Loucy (cell line): Measurements from ENCODE around the gene KIAA0232.
"Not testable (repeated sequence)": the region's sequence is repeated elsewhere in the genome, so short reads cannot be mapped to it uniquely, and the experiment has no call there.

Source experiments
- H2AFZ ChIP-seq: fragments of 200-600 bp; sonication (generic); 2 replicates; pipeline ENCODE4 v1.6.0; 2016; ENCODE audit warnings: antibody characterized with exemption, mild to moderate bottlenecking, low read length, moderate library complexity
- H3F3A ChIP-seq: fragments of 200-600 bp; 2 replicates; pipeline ENCODE4 v1.6.0; 2016; ENCODE audit warnings: antibody characterized with exemption, low read depth, mild to moderate bottlenecking
- H3K27me3 ChIP-seq: fragments of 200-600 bp; sonication (generic); 2 replicates; pipeline ENCODE4 v1.6.1; 2014; ENCODE audit warnings: low read length, mild to moderate bottlenecking; ENCODE audit not compliant: insufficient read depth, poor library complexity, severe bottlenecking
- H3K36me3 ChIP-seq: fragments of 200-600 bp; sonication (generic); 2 replicates; pipeline ENCODE4 v1.6.1; 2016; ENCODE audit warnings: low read length; ENCODE audit not compliant: insufficient read depth
- H3K4me1 ChIP-seq: fragments of 200-600 bp; sonication (generic); 2 replicates; pipeline ENCODE4 v1.5.1; 2014; ENCODE audit warnings: low read length, mild to moderate bottlenecking; ENCODE audit not compliant: insufficient read depth, poor library complexity, severe bottlenecking
- H3K4me2 ChIP-seq: fragments of 200-600 bp; sonication (generic); 2 replicates; pipeline ENCODE4 v1.6.0; 2014; ENCODE audit warnings: antibody characterized with exemption, low read length, low read depth, mild to moderate bottlenecking; ENCODE audit not compliant: poor library complexity, severe bottlenecking
- H3K4me3 ChIP-seq: fragments of 200-600 bp; sonication (generic); 2 replicates; pipeline ENCODE4 v1.5.1; 2014; ENCODE audit warnings: low read length, mild to moderate bottlenecking, mixed read lengths; ENCODE audit not compliant: poor library complexity, severe bottlenecking
- H3K79me2 ChIP-seq: fragments of 200-600 bp; sonication (generic); 2 replicates; pipeline ENCODE4 v1.6.1; 2014; ENCODE audit warnings: low read length; ENCODE audit not compliant: insufficient read depth
- H3K9ac ChIP-seq: fragments of 200-600 bp; sonication (generic); 2 replicates; pipeline ENCODE4 v1.6.0; 2014; ENCODE audit warnings: mild to moderate bottlenecking, low read depth, low read length, moderate library complexity; ENCODE audit not compliant: poor library complexity, severe bottlenecking
- H3K9me2 ChIP-seq: fragments of 200-600 bp; sonication (generic); replicated peaks from 2 replicates; pipeline ENCODE4 v1.6.1; 2016; ENCODE audit warnings: low read depth, low read length, mixed read lengths
- H3K9me3 ChIP-seq: fragments of 200-600 bp; sonication (generic); 2 replicates; pipeline ENCODE4 v1.6.1; 2014; ENCODE audit warnings: mild to moderate bottlenecking, antibody characterized with exemption, low read length, low read depth; ENCODE audit not compliant: insufficient read depth
- H4K20me1 ChIP-seq: fragments of 200-600 bp; sonication (generic); 2 replicates; pipeline ENCODE4 v1.6.0; 2014; ENCODE audit warnings: antibody characterized with exemption, low read length, mild to moderate bottlenecking; ENCODE audit not compliant: insufficient read depth, poor library complexity, severe bottlenecking
- CTCF ChIP-seq: fragments of 200-600 bp; sonication (generic); conservative IDR thresholded peaks from 2 replicates; pipeline ENCODE4 v1.5.1; 2014; ENCODE audit warnings: mild to moderate bottlenecking, antibody characterized with exemption, low read length
- EZH2phosphoT487 ChIP-seq: fragments of 200-600 bp; IDR thresholded peaks from 2 replicates; pipeline ENCODE4 v1.6.1; 2018; ENCODE audit warnings: antibody characterized with exemption, mild to moderate bottlenecking, moderate library complexity, borderline replicate concordance

The KIAA0232 gene

GRCh38 chr4:6890358-6890757 lies 107.8 kb downstream of the KIAA0232 start:
- Histone ChIP-seq H3K9me2 (no peaks in the 10 kb centered on the region), H4K20me1 (no peaks in the 10 kb centered on the region), H3K27me3 (no peaks in the 10 kb centered on the region), H2AFZ (no peak overlapping the region), H3K36me3 (no peaks in the 10 kb centered on the region), H3K4me2 (no peak overlapping the region), H3K79me2 (no peaks in the 10 kb centered on the region), H3K4me1 (peaks cover 20% of the 10 kb centered on the region), H3K4me3 (no peak overlapping the region), H3F3A (no peaks in the 10 kb centered on the region), H3K9me3 (peaks cover 11% of the 10 kb centered on the region; the same call in 1 of the 2 replicates), H3K9ac (no peak overlapping the region)
- no peak for TF ChIP-seq EZH2phosphoT487
- TF ChIP-seq CTCF = no peak

- not testable (repeated sequence) for H3K4me3 ChIP-seq, H3K9me2 ChIP-seq, H3F3A ChIP-seq, H3K27me3 ChIP-seq, H3K9ac ChIP-seq, H2AFZ ChIP-seq, H3K36me3 ChIP-seq, H4K20me1 ChIP-seq, H3K4me2 ChIP-seq, H3K79me2 ChIP-seq
- peaks cover 11% of the 10 kb centered on the region; the same call in 1 of the 2 replicates for H3K9me3 ChIP-seq
- peaks cover 20% of the 10 kb centered on the region for H3K4me1 ChIP-seq
These were observed 108.4 kb downstream of the KIAA0232 start for GRCh38 chr4:6890971-6891370.

GRCh38 chr4:6891436-6892170 lies 109.1 kb downstream of the KIAA0232 start:
- H4K20me1 ChIP-seq = no peaks in the 10 kb centered on the region
- no peaks in the 10 kb centered on the region for H3K27me3 ChIP-seq
- no peak overlapping the region for H2AFZ ChIP-seq
- TF ChIP-seq CTCF (no peak), EZH2phosphoT487 (no peak)
- peak overlapping the region; percentile 67 for H3K4me2 ChIP-seq
- H3K9me3 ChIP-seq = peaks cover 11% of the 10 kb centered on the region; the same call in 1 of the 2 replicates
- no peaks in the 10 kb centered on the region for H3F3A ChIP-seq
- peak overlapping the region; percentile 42 for H3K9ac ChIP-seq
- no peaks in the 10 kb centered on the region for H3K36me3 ChIP-seq
- H3K79me2 ChIP-seq = no peaks in the 10 kb centered on the region
- no peaks in the 10 kb centered on the region for H3K9me2 ChIP-seq
- H3K4me1 ChIP-seq = peaks cover 20% of the 10 kb centered on the region
- H3K4me3 ChIP-seq = peak overlapping the region; percentile 56
